Measurements from ENCODE around the gene MAP3K4.

DNA sequence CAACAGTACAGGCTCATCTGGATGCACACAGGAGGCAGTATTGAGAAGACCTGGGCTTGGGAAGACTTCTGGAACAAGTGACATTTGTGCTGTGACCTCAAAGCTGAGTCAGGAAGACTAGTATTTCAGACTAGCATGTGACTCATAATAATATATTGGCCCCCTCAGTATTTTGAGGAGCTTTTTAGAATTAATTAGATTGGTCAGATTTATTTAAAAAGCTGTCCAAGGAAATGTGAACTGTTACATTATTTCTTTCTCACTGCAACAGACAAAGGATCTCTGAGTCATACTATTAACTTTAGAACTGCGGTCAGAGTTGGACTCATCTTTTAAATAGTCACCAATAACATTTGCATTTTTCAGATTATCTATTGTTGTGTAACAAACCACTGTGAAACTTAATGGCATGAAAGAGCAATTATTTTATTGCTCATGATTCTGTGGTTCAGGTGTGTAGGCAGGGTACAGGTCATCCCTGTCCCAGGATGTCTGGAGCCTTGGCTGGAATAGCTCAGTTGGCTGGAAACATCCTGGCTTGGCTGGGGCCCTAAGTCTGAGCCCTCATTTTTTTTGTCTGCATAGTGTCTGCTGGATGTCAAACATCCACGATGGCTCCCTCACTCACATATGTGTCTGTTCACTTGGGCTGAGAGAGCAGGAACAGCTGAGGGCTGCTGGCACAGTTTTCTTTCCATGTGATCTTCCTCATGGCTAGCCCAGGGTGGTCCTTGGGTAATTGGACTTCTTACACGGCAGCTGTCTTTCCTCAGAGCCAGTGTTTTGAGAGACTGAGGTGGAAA, 46.9 kb downstream of the MAP3K4 start:
- TF ChIP-seq, protein P1, sequence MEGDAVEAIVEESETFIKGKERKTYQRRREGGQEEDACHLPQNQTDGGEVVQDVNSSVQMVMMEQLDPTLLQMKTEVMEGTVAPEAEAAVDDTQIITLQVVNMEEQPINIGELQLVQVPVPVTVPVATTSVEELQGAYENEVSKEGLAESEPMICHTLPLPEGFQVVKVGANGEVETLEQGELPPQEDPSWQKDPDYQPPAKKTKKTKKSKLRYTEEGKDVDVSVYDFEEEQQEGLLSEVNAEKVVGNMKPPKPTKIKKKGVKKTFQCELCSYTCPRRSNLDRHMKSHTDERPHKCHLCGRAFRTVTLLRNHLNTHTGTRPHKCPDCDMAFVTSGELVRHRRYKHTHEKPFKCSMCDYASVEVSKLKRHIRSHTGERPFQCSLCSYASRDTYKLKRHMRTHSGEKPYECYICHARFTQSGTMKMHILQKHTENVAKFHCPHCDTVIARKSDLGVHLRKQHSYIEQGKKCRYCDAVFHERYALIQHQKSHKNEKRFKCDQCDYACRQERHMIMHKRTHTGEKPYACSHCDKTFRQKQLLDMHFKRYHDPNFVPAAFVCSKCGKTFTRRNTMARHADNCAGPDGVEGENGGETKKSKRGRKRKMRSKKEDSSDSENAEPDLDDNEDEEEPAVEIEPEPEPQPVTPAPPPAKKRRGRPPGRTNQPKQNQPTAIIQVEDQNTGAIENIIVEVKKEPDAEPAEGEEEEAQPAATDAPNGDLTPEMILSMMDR (IDR thresholded peaks at IDR 0.05; ENCODE audit: borderline replicate concordance, extremely low read depth, low read length, poor library complexity, severe bottlenecking), result no peak
- TF ChIP-seq EZH2 (IDR thresholded peaks at IDR 0.05; ENCODE audit: borderline replicate concordance, low read depth, low read length, severe bottlenecking), result no peak

All from DND-41 (cell line).